Measurements from ENCODE around the gene KIF13A. TPM values are rescaled to one million over a fixed set of nuclear protein-coding genes. Genes with fewer than 3 reads are reported as not detected.

Gene KIF13A
- total RNA-seq, 4 donors from 2014 or later, result 63.8 to 86.3 (median 78.2) TPM

GRCh38 chr6:17842934-17843821 is 144.3 kb downstream of the KIF13A start:
- no peak overlapping the region for H3K27ac ChIP-seq (replicated peaks in 1 of 4)
- DNase-seq (ENCODE audit: extremely low spot score), result no peak
- H3K27me3 ChIP-seq, result no peaks in the 10 kb centered on the region
- no peak overlapping the region for H3K4me3 ChIP-seq
- TF ChIP-seq POLR2AphosphoS5 (IDR thresholded peaks at IDR 0.05) (no peak), EP300 (IDR thresholded peaks at IDR 0.05) (no peak), POLR2A (IDR thresholded peaks at IDR 0.05; ENCODE audit: low read depth) (no peak)
- TF ChIP-seq, protein P1, sequence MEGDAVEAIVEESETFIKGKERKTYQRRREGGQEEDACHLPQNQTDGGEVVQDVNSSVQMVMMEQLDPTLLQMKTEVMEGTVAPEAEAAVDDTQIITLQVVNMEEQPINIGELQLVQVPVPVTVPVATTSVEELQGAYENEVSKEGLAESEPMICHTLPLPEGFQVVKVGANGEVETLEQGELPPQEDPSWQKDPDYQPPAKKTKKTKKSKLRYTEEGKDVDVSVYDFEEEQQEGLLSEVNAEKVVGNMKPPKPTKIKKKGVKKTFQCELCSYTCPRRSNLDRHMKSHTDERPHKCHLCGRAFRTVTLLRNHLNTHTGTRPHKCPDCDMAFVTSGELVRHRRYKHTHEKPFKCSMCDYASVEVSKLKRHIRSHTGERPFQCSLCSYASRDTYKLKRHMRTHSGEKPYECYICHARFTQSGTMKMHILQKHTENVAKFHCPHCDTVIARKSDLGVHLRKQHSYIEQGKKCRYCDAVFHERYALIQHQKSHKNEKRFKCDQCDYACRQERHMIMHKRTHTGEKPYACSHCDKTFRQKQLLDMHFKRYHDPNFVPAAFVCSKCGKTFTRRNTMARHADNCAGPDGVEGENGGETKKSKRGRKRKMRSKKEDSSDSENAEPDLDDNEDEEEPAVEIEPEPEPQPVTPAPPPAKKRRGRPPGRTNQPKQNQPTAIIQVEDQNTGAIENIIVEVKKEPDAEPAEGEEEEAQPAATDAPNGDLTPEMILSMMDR (IDR thresholded peaks at IDR 0.05), result no peak
- intact Hi-C loops (cut with DNase I), result no loop called here
- H3K4me1 ChIP-seq, result peaks cover 0 to 4% (median 0%) of the 10 kb centered on the region in 4 donors
- 89% methylated on average over 8 of the region's 8 CpGs for WGBS
- H3K9me3 ChIP-seq, result no peaks in the 10 kb centered on the region
- H3K36me3 ChIP-seq, result peaks cover 0 to 23% (median 12%) of the 10 kb centered on the region in 4 donors

GRCh38 chr6:17842014-17842776 is 145.2 kb downstream of the KIF13A start:
- Histone ChIP-seq H3K4me3 (no peak overlapping the region), H3K36me3 (peaks cover 0 to 24% (median 13%) of the 10 kb centered on the region in 4 donors), H3K27me3 (no peaks in the 10 kb centered on the region), H3K27ac (replicated peaks in 1 of 4) (no peak overlapping the region), H3K9me3 (no peaks in the 10 kb centered on the region), H3K4me1 (peaks cover 0 to 4% (median 0%) of the 10 kb centered on the region in 4 donors)
- 98% methylated on average over 3 of the region's 3 CpGs for WGBS
- intact Hi-C loops (cut with DNase I), result no loop called here
- no peak for DNase-seq (ENCODE audit: extremely low spot score)
- no peak for TF ChIP-seq POLR2AphosphoS5 (IDR thresholded peaks at IDR 0.05)
- TF ChIP-seq EP300 (IDR thresholded peaks at IDR 0.05), result no peak
- no peak for TF ChIP-seq POLR2A (IDR thresholded peaks at IDR 0.05; ENCODE audit: low read depth)
- TF ChIP-seq, protein P1 (IDR thresholded peaks at IDR 0.05), result no peak

GRCh38 chr6:17839513-17840223 is 147.8 kb downstream of the KIF13A start:
- H3K27ac ChIP-seq (replicated peaks in 1 of 4), result no peak overlapping the region
- no peaks in the 10 kb centered on the region for H3K4me1 ChIP-seq
- 93% methylated on average over 9 of the region's 9 CpGs for WGBS
- TF ChIP-seq EP300 (IDR thresholded peaks at IDR 0.05) (no peak), POLR2A (IDR thresholded peaks at IDR 0.05; ENCODE audit: low read depth) (no peak), POLR2AphosphoS5 (IDR thresholded peaks at IDR 0.05) (no peak)
- TF ChIP-seq, protein P1 (IDR thresholded peaks at IDR 0.05), result no peak
- DNase-seq (ENCODE audit: extremely low spot score), result no peak
- no peak overlapping the region for H3K4me3 ChIP-seq
- no peaks in the 10 kb centered on the region for H3K27me3 ChIP-seq
- H3K9me3 ChIP-seq, result no peaks in the 10 kb centered on the region
- H3K36me3 ChIP-seq, result peaks cover 4 to 42% (median 22%) of the 10 kb centered on the region in 4 donors
- intact Hi-C loops (cut with DNase I), result no loop called here

DNA sequence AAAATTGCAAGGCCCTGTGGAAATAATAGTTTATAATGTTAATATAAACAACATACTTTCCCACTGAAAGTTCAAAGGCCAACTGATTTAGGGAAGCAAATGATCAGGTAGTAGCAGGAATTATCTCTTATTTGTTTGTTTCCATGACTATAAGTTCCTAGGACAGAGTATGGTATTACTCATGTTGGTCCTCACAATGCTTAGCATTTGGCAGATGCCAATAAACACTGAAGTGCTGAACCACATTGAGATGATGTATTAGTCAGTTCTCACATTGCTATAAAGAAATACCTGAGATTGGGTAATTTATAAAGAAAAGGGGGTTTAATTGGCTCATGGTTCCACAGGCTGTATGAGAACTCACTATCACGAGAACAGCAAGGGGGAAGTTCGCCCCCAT is 151.1 kb downstream of the KIF13A start:
- Histone ChIP-seq H3K36me3 (peaks cover 4 to 48% (median 28%) of the 10 kb centered on the region in 4 donors), H3K27me3 (no peaks in the 10 kb centered on the region), H3K27ac (replicated peaks in 1 of 4) (no peak overlapping the region), H3K4me1 (peaks cover 3 to 5% (median 4%) of the 10 kb centered on the region in 4 donors), H3K9me3 (no peaks in the 10 kb centered on the region), H3K4me3 (no peak overlapping the region)
- no peak for DNase-seq (ENCODE audit: extremely low spot score)
- no peak for TF ChIP-seq POLR2A (IDR thresholded peaks at IDR 0.05; ENCODE audit: low read depth)
- TF ChIP-seq, protein P1 (IDR thresholded peaks at IDR 0.05), result no peak
- no peak for TF ChIP-seq POLR2AphosphoS5 (IDR thresholded peaks at IDR 0.05)
- no peak for TF ChIP-seq EP300 (IDR thresholded peaks at IDR 0.05)
- intact Hi-C loops (cut with DNase I), result no loop called here
- 92% methylated on average over 2 of the region's 2 CpGs for WGBS
